ENCODE data around the gene SEMA4G. TPM values are rescaled to one million over a fixed set of nuclear protein-coding genes. Genes with fewer than 3 reads are reported as not detected.

SEMA4G gene, protein sequence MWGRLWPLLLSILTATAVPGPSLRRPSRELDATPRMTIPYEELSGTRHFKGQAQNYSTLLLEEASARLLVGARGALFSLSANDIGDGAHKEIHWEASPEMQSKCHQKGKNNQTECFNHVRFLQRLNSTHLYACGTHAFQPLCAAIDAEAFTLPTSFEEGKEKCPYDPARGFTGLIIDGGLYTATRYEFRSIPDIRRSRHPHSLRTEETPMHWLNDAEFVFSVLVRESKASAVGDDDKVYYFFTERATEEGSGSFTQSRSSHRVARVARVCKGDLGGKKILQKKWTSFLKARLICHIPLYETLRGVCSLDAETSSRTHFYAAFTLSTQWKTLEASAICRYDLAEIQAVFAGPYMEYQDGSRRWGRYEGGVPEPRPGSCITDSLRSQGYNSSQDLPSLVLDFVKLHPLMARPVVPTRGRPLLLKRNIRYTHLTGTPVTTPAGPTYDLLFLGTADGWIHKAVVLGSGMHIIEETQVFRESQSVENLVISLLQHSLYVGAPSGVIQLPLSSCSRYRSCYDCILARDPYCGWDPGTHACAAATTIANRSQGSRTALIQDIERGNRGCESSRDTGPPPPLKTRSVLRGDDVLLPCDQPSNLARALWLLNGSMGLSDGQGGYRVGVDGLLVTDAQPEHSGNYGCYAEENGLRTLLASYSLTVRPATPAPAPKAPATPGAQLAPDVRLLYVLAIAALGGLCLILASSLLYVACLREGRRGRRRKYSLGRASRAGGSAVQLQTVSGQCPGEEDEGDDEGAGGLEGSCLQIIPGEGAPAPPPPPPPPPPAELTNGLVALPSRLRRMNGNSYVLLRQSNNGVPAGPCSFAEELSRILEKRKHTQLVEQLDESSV
- total RNA-seq: 2.2 and 3.0 TPM in 2 replicates

DNA sequence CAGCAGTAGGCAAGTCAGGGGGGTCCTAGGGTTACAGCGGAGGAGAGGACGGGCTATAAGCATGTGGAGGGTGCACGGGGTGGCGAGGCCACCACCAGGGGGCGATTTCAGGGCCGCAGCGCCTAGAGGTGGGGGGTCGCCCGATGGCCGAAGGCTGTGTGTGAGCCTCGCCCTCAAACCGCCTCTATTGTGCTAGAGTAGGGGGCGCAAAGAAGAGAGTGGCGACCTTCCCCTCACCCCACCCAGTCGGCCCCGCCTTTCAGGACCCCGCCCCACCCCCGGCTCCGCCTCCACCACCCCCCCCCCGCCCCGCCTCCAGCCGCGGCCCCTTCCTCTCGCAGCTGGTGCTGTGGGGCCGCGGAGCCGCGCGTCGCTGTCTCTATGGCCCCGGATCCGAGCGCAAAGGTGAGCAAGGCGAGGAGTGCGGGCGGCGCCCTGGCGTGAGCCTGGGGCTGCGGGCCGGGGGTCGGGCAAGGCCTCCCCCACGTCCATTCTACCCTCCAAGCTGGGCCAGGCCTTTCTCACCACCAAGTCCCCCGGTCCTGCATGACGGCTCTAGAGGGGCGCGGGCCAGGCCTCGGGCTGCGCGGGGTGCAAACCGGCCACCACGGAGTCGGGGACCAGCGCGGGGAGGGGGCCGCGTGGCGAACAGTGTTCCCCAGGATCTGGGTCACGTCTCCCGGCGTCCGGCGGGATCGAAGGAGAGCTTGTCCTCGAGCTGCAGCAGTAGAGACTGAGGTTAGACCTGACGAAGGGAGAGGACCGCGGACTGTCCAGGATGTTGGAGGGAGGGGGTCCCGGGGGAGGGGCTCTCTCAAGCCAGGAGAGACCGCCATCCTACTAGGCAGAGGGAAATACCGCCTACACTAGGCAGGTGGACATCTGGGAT is at the start of gene SEMA4G:
Gene SEMA4G, plus strand, starts transcription at position 318 of the 889 bp plus-strand sequence. CDS start 3,409 bp downstream, outside the sequence.

DNA sequence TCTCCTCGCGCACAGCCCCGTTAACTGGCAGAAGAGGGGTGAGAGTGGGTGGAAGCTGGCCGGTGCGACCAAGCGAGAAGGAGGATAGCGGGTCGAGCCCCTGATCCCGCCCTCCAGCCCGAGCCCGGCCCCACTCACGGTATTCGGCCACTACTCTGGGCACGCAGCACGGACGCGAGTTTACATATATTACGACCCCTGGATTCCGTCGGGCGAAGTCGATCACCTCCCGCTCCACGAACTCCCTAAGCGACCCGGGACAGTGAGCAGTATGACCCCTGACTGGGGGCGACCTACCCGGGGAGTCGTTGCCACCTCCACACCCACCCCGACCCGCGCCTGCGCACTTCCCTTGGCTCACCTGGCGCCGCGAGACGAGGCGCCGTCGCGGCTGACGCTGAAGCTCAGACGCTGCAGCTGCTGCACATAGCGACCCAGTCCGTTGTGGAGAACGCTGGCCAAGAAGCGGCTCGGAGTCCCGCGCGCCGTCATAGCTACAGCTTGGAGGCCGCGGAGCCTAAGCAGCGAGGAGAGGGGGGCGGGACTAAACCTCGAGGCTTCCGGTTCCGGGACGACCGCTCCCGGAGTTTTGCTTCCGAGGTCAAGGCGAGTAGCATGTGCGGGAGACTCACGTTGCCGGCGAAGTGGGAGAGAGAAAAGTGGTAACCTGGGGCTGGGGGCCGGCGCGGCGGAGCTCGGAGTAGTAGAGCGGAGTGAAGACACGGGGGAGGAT is 17.8 kb downstream of the SEMA4G start, which contains the start of the genes MRPL43 and TWNK:
Gene MRPL43, minus strand, starts transcription at position 546 of the 733 bp plus-strand sequence. Its CDS starts 54 bp downstream, at position 492.
Gene TWNK, plus strand, starts transcription at position 592 of the 733 bp plus-strand sequence. CDS start 668 bp downstream, outside the sequence.

DNA sequence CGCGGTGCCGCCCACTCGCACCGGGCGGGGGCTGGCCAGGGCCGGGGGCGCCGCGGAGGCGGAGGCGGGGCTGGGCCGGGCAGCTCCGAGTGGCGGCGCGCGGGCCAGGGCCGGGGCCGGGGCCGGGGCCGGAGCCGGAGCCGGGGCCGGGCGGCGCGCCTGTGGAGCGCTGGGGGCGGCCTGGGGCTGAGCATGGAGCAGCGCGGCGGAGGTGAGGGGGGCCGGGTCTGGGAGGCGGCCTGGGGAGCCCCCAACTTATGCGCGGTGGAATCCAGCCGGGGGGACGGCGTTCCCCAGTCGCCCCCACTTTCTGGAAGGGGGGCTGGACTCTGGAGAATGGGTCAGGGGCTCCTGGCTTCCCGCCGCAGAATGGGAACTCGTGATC is 30.4 kb downstream of the SEMA4G start, which contains the start of gene LZTS2:
Gene LZTS2, plus strand, starts transcription at position 67 of the 385 bp plus-strand sequence. CDS start 2,731 bp downstream, outside the sequence.

Other genes with a start within 250 kb of the SEMA4G start
- gene PAX2, start 223.9 kb upstream of the SEMA4G start, total RNA-seq: not detected in 2 replicates
- gene SLF2, start 56.5 kb upstream of the SEMA4G start, total RNA-seq: 24.4 and 27.2 TPM in 2 replicates
- gene MRPL43, start 18.0 kb downstream of the SEMA4G start, total RNA-seq: 51.2 and 52.2 TPM in 2 replicates
- 5.6 and 11.8 TPM in 2 replicates for gene TWNK, start 18.0 kb downstream of the SEMA4G start, total RNA-seq
- 129 and 152 TPM in 2 replicates for gene LZTS2, start 30.3 kb downstream of the SEMA4G start, total RNA-seq
- gene PDZD7, start 61.6 kb downstream of the SEMA4G start, total RNA-seq: 2.8 and 5.5 TPM in 2 replicates
- gene SFXN3, start 61.7 kb downstream of the SEMA4G start, total RNA-seq: 97.7 and 107 TPM in 2 replicates
- gene KAZALD1, start 92.5 kb downstream of the SEMA4G start, total RNA-seq: 26.8 and 29.1 TPM in 2 replicates
- not detected in 2 replicates for gene TLX1, start 161.8 kb downstream of the SEMA4G start, total RNA-seq

Data from smooth muscle cell of the pulmonary artery (primary cell).